SU-DHL-6 (cell line): ENCODE results near the gene SIKE1.
A peak's percentile ranks its signal among the peaks of the same experiment; 100 is the strongest.

Experiments used
- H2AFZ ChIP-seq: fragments of 200-600 bp; sonication (generic); 2 replicates; pipeline ENCODE4 v1.6.1; 2014; ENCODE audit warnings: low read depth, mild to moderate bottlenecking, moderate library complexity, mixed read lengths, antibody characterized with exemption, low read length; ENCODE audit not compliant: severe bottlenecking
- H3F3A ChIP-seq: fragments of 200-600 bp; shearing (Covaris generic); 2 replicates; pipeline ENCODE4 v1.6.0; 2016; ENCODE audit warnings: antibody characterized with exemption, mild to moderate bottlenecking; ENCODE audit not compliant: insufficient read depth
- H3K27ac ChIP-seq: fragments of 200-600 bp; sonication (generic); 2 replicates; pipeline ENCODE4 v1.5.1; 2016; ENCODE audit warnings: low read depth, mild to moderate bottlenecking, low read length, moderate library complexity, mixed read lengths
- H3K27me3 ChIP-seq: fragments of 200-600 bp; sonication (generic), shearing (Covaris generic); 2 replicates; pipeline ENCODE4 v1.6.0; 2014; ENCODE audit warnings: mild to moderate bottlenecking, low read length
- H3K36me3 ChIP-seq: fragments of 200-600 bp; sonication (generic); 2 replicates; pipeline ENCODE4 v1.6.1; 2014; ENCODE audit warnings: mild to moderate bottlenecking, low read length, mixed read lengths
- H3K4me2 ChIP-seq: fragments of 300-600, 200-600 bp; shearing (Covaris generic), sonication (generic); 2 replicates; pipeline ENCODE4 v1.6.0; 2014; ENCODE audit warnings: low read length, low read depth, mild to moderate bottlenecking; ENCODE audit not compliant: poor library complexity, severe bottlenecking
- H3K4me3 ChIP-seq: fragments of 200-600 bp; sonication (generic); 2 replicates; pipeline ENCODE4 v1.5.1; 2014; ENCODE audit warnings: antibody characterized with exemption, low read length, mild to moderate bottlenecking, mixed read lengths; ENCODE audit not compliant: insufficient read depth, poor library complexity, severe bottlenecking
- H3K79me2 ChIP-seq: fragments of 200-600 bp; sonication (generic); 2 replicates; pipeline ENCODE4 v1.6.1; 2014; ENCODE audit warnings: mild to moderate bottlenecking, low read length, moderate library complexity; ENCODE audit not compliant: insufficient read depth
- H3K9ac ChIP-seq: fragments of 200-600 bp; sonication (generic); 2 replicates; pipeline ENCODE4 v1.7.0; 2014; ENCODE audit warnings: mild to moderate bottlenecking, low read length
- H3K9me2 ChIP-seq: fragments of 200-600 bp; sonication (generic); replicated peaks from 2 replicates; pipeline ENCODE4 v1.6.1; 2014; ENCODE audit warnings: low read length; ENCODE audit not compliant: insufficient read depth
- H3K9me3 ChIP-seq: fragments of 200-600 bp; sonication (generic); 2 replicates; pipeline ENCODE4 v1.6.1; 2014; ENCODE audit warnings: low read length, mixed read lengths; ENCODE audit not compliant: insufficient read depth
- H4K20me1 ChIP-seq: fragments of 200-600 bp; sonication (generic); 2 replicates; pipeline ENCODE4 v1.6.1; 2014; ENCODE audit warnings: low read depth, mild to moderate bottlenecking, antibody characterized with exemption, low read length, moderate library complexity, mixed read lengths
- CTCF ChIP-seq: fragments of 200-600 bp; sonication (generic); IDR thresholded peaks from one replicate; pipeline ENCODE4 v1.5.1; 2017; ENCODE audit warnings: antibody characterized with exemption, mild to moderate bottlenecking, low read length, moderate library complexity; ENCODE audit not compliant: insufficient read depth, poor library complexity, severe bottlenecking
- EZH2phosphoT487 ChIP-seq: fragments of 200-600 bp; sonication (generic), shearing (Covaris generic); conservative IDR thresholded peaks from 2 replicates; pipeline ENCODE4 v1.6.1; 2018; ENCODE audit warnings: mild to moderate bottlenecking, antibody characterized with exemption, low read length, moderate library complexity, mixed read lengths

SIKE1 gene

DNA sequence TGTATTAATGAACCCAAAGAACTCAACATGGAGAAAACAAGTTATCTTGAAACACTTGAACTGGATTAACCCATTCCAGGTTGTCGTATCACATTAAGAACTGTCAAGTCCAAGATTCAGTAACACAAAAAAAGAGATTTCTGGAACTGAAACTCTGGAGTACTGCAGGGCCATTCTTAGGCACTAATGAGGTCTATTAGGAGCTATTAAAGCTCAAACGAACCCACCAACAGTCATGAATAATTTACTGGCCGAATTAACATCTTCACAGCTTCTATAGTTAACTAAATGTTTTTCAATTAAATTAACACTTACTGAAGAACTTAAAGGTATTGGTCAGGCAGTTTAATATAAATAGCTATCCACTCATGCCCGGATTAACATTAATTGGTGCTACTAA lies 27.3 kb downstream of the SIKE1 start:
- Histone ChIP-seq H3K4me3 (no peak overlapping the region), H3K79me2 (peaks cover 96% of the 10 kb centered on the region), H3K9ac (no peak overlapping the region), H3K36me3 (peaks cover 27% of the 10 kb centered on the region), H3K9me2 (no peaks in the 10 kb centered on the region), H3K4me2 (peak overlapping the region; percentile 13), H2AFZ (no peak overlapping the region), H3K27ac (no peak overlapping the region), H4K20me1 (peaks cover 78% of the 10 kb centered on the region), H3F3A (peaks cover 14% of the 10 kb centered on the region), H3K27me3 (no peaks in the 10 kb centered on the region), H3K9me3 (no peaks in the 10 kb centered on the region)
- TF ChIP-seq CTCF: no peak
- TF ChIP-seq EZH2phosphoT487: no peak

- TF ChIP-seq CTCF: no peak
- no peak for TF ChIP-seq EZH2phosphoT487
- peaks cover 83% of the 10 kb centered on the region for H4K20me1 ChIP-seq
These were observed 29.7 kb downstream of the SIKE1 start for GRCh38 chr1:114750780-114751179.

GRCh38 chr1:114749835-114750234 lies 30.6 kb downstream of the SIKE1 start:
- Histone ChIP-seq H3K9ac (no peak overlapping the region), H3K4me3 (no peak overlapping the region), H2AFZ (no peak overlapping the region), H3F3A (peaks cover 9% of the 10 kb centered on the region; the same call in 1 of the 2 replicates), H4K20me1 (peaks cover 83% of the 10 kb centered on the region), H3K36me3 (peaks cover 55% of the 10 kb centered on the region), H3K4me2 (no peak overlapping the region), H3K27me3 (no peaks in the 10 kb centered on the region), H3K9me2 (no peaks in the 10 kb centered on the region), H3K9me3 (no peaks in the 10 kb centered on the region), H3K27ac (no peak overlapping the region), H3K79me2 (peaks cover 100% of the 10 kb centered on the region)
- TF ChIP-seq EZH2phosphoT487: no peak
- TF ChIP-seq CTCF: no peak

More at GRCh38 chr1:114750780-114751179, 29.7 kb downstream of the SIKE1 start:
- H3F3A ChIP-seq: peaks cover 7% of the 10 kb centered on the region
- no peak overlapping the region for H2AFZ ChIP-seq
- H3K79me2 ChIP-seq: peaks cover 100% of the 10 kb centered on the region
- no peaks in the 10 kb centered on the region for H3K27me3 ChIP-seq
- peaks cover 46% of the 10 kb centered on the region for H3K36me3 ChIP-seq
- H3K4me3 ChIP-seq: no peak overlapping the region
- no peaks in the 10 kb centered on the region for H3K9me2 ChIP-seq
- no peak overlapping the region for H3K27ac ChIP-seq
- no peak overlapping the region for H3K4me2 ChIP-seq
- no peak overlapping the region for H3K9ac ChIP-seq
- H3K9me3 ChIP-seq: no peaks in the 10 kb centered on the region
